Endodermal cell (in vitro differentiated cells): ENCODE results near the gene MARK4. TPM values are rescaled to one million over a fixed set of nuclear protein-coding genes. Genes with fewer than 3 reads are reported as not detected.

ENCODE experiments used
- DNase-seq: peaks from one replicate; pipeline ENCODE4 v3.0.0-alpha.2; 2017
- H3K27ac ChIP-seq: 2 replicates; pipeline ENCODE4 v1.5.1; 2013; ENCODE audit warnings: mild to moderate bottlenecking, low read depth, low read length, moderate library complexity
- H3K27me3 ChIP-seq: 2 replicates; pipeline ENCODE4 v1.6.1; 2013; ENCODE audit warnings: mild to moderate bottlenecking, low read length, moderate library complexity; ENCODE audit not compliant: insufficient read depth, control insufficient read depth, poor library complexity, severe bottlenecking
- H3K36me3 ChIP-seq: 2 replicates; pipeline ENCODE4 v1.7.0; 2013; ENCODE audit warnings: mild to moderate bottlenecking, low read length, moderate library complexity; ENCODE audit not compliant: control insufficient read depth, insufficient read depth
- H3K4me1 ChIP-seq: one replicate; pipeline ENCODE4 v1.7.0; 2013; ENCODE audit warnings: low read length; ENCODE audit not compliant: control insufficient read depth, insufficient read depth
- H3K4me3 ChIP-seq: 2 replicates; pipeline ENCODE4 v1.5.1; 2013; ENCODE audit warnings: mild to moderate bottlenecking, low read length, moderate library complexity
- H3K9ac ChIP-seq: 2 replicates; pipeline ENCODE4 v1.6.1; 2013; ENCODE audit warnings: mild to moderate bottlenecking, low read length, moderate library complexity; ENCODE audit not compliant: poor library complexity, severe bottlenecking; ENCODE audit errors: extremely low read depth
- H3K9me3 ChIP-seq: 2 replicates; pipeline ENCODE4 v1.6.1; 2013; ENCODE audit warnings: mild to moderate bottlenecking, low read length, moderate library complexity; ENCODE audit not compliant: control insufficient read depth
- H3K27ac Mint-ChIP-seq: 2 replicates; pipeline ENCODE4 v1.8.0; 2020; ENCODE audit warnings: mixed read lengths
- H3K27me3 Mint-ChIP-seq: 2 replicates; pipeline ENCODE4 v1.8.0; 2021; ENCODE audit warnings: mild to moderate bottlenecking, mixed read lengths; ENCODE audit not compliant: insufficient read depth
- H3K36me3 Mint-ChIP-seq: 2 replicates; pipeline ENCODE4 v1.8.0; 2020; ENCODE audit warnings: low read depth, mixed read lengths
- H3K4me1 Mint-ChIP-seq: 2 replicates; pipeline ENCODE4 v1.8.0; 2020; ENCODE audit warnings: mixed read lengths
- H3K4me3 Mint-ChIP-seq: 2 replicates; pipeline ENCODE4 v1.8.0; 2020; ENCODE audit warnings: mild to moderate bottlenecking, moderate library complexity, mixed read lengths
- H3K9me3 Mint-ChIP-seq: 2 replicates; pipeline ENCODE4 v1.8.0; 2020; ENCODE audit warnings: mild to moderate bottlenecking, mixed read lengths
- CTCF ChIP-seq: fragments of 200-600 bp; sonication (generic); conservative IDR thresholded peaks from 2 replicates; pipeline ENCODE4 v1.5.0; 2021; ENCODE audit warnings: antibody characterized with exemption, mild to moderate bottlenecking
- WGBS, 2 experiments: methylation state at CpG; one replicate each; pipeline versions ENCODE4 v1.1.5 to v1.1.7; 2013; ENCODE audit warnings: missing lambda C conversion rate in 2 of 2, mixed read lengths in 1 of 2; ENCODE audit not compliant: insufficient coverage in 1 of 2, insufficient read length in 1 of 2; 5-methylcytosine and 5-hydroxymethylcytosine counted together
- total RNA-seq, 2 donors: library from RNA; stranded (reverse); fragmentation: NEBNext Ultra II Directional in 1 of 2; extraction: Animal tissue kit (Norgen Biotek cat#: 25700) in 1 of 2; gene quantifications; 2 replicates in 1 of 2; 3 replicates in 1 of 2; pipeline ENCODE4 v1.2.1, GENCODE V29; 2021

The MARK4 gene
- total RNA-seq, 2 donors from 2014 or later: 74.6 to 90.6 TPM

GRCh38 chr19:45295873-45296272 is 44.8 kb downstream of the MARK4 start:
- peaks cover 84% of the 10 kb centered on the region for H3K36me3 Mint-ChIP-seq
- H3K27me3 Mint-ChIP-seq: no peaks in the 10 kb centered on the region
- no peak for TF ChIP-seq CTCF
- Histone ChIP-seq H3K27me3 (no peaks in the 10 kb centered on the region), H3K36me3 (peaks cover 47% of the 10 kb centered on the region), H3K4me1 (no peaks in the 10 kb centered on the region), H3K9me3 (no peaks in the 10 kb centered on the region), H3K27ac (no peak overlapping the region), H3K4me3 (no peak overlapping the region), H3K9ac (no peak overlapping the region)
- no peaks in the 10 kb centered on the region for H3K4me1 Mint-ChIP-seq
- no peak overlapping the region for H3K27ac Mint-ChIP-seq
- no peak for DNase-seq
- H3K9me3 Mint-ChIP-seq: peaks cover 3% of the 10 kb centered on the region
- no peak overlapping the region for H3K4me3 Mint-ChIP-seq

GRCh38 chr19:45296355-45296754 is 45.3 kb downstream of the MARK4 start:
- no peaks in the 10 kb centered on the region for H3K9me3 ChIP-seq
- H3K4me1 ChIP-seq: no peaks in the 10 kb centered on the region
- peaks cover 45% of the 10 kb centered on the region for H3K36me3 ChIP-seq
- H3K27ac ChIP-seq: no peak overlapping the region
- no peak for DNase-seq
- no peaks in the 10 kb centered on the region for H3K27me3 Mint-ChIP-seq
- no peak overlapping the region for H3K4me3 Mint-ChIP-seq
- H3K9ac ChIP-seq: no peak overlapping the region
- H3K27ac Mint-ChIP-seq: no peak overlapping the region
- peaks cover 3% of the 10 kb centered on the region for H3K9me3 Mint-ChIP-seq
- no peaks in the 10 kb centered on the region for H3K4me1 Mint-ChIP-seq
- H3K27me3 ChIP-seq: no peaks in the 10 kb centered on the region
- H3K4me3 ChIP-seq: no peak overlapping the region
- H3K36me3 Mint-ChIP-seq: peaks cover 82% of the 10 kb centered on the region
- 90 to 92% methylated on average over 3 to 4 of the region's 4 CpGs for WGBS, 2 experiments
- TF ChIP-seq CTCF: no peak

- Histone ChIP-seq H3K4me1 (no peaks in the 10 kb centered on the region), H3K4me3 (no peak overlapping the region), H3K27me3 (no peaks in the 10 kb centered on the region), H3K9ac (no peak overlapping the region), H3K36me3 (peaks cover 35% of the 10 kb centered on the region), H3K9me3 (no peaks in the 10 kb centered on the region), H3K27ac (no peak overlapping the region)
- WGBS, 2 experiments: 98 to 100% methylated on average over 2 to 11 of the region's 18 CpGs
- Mint-ChIP-seq H3K27me3 (no peaks in the 10 kb centered on the region), H3K27ac (no peak overlapping the region), H3K4me1 (no peaks in the 10 kb centered on the region), H3K4me3 (no peak overlapping the region), H3K36me3 (peaks cover 71% of the 10 kb centered on the region), H3K9me3 (peaks cover 3% of the 10 kb centered on the region)
- no peak for TF ChIP-seq CTCF
- no peak for DNase-seq
These were observed 46.6 kb downstream of the MARK4 start for GRCh38 chr19:45297674-45298073.
